Right atrium auricular region (tissue), 2 donors: ENCODE results near the gene STRA6. TPM values are rescaled to one million over a fixed set of nuclear protein-coding genes. Genes with fewer than 3 reads are reported as not detected.
A peak's percentile ranks its signal among the peaks of the same experiment; 100 is the strongest.

Source experiments
- DNase-seq: peaks from one replicate; pipeline ENCODE4 v3.0.0-alpha.2; 2019; ENCODE audit warnings: low spot score
- H3K27ac ChIP-seq, 2 donors: fragments of 200-600 bp; sonication (generic); 1 replicate in 1 of 2; 2 replicates in 1 of 2; pipeline ENCODE4 v1.5.1; 2016 to 2019
- H3K27me3 ChIP-seq, 2 donors: fragments of 200-600 bp; sonication (generic); one replicate each; pipeline versions ENCODE4 v1.5.1 to v1.6.0; 2017 to 2019
- H3K36me3 ChIP-seq: fragments of 200-600 bp; sonication (generic); one replicate; pipeline ENCODE4 v1.5.1; 2016
- H3K4me1 ChIP-seq, 2 donors: fragments of 200-600 bp; sonication (generic); one replicate each; pipeline versions ENCODE4 v1.5.1 to v1.6.0; 2017 to 2019
- H3K4me3 ChIP-seq, 2 donors: fragments of 200-600 bp; sonication (generic); 1 replicate in 1 of 2; 2 replicates in 1 of 2; pipeline ENCODE4 v1.5.1; 2017 to 2019; ENCODE audit warnings: mild to moderate bottlenecking in 1 of 2, moderate library complexity in 1 of 2
- H3K9me3 ChIP-seq, 2 donors: fragments of 200-600 bp; sonication (generic); one replicate each; pipeline ENCODE4 v1.5.1; 2019
- CTCF ChIP-seq, 2 donors: fragments of 200-600 bp; sonication (generic); IDR thresholded peaks; one replicate each; pipeline ENCODE4 v1.5.1; 2019; ENCODE audit warnings: antibody characterized with exemption in 2 of 2
- total RNA-seq, 2 donors: library from RNA; depleted of rRNA; stranded (reverse); fragments of >200 nt; gene quantifications; one replicate each; pipeline ENCODE4 v1.1.0, GENCODE V29; 2016

The STRA6 gene
- total RNA-seq: under 1 TPM; 0.22 to 0.55 TPM

- Histone ChIP-seq H3K27ac (no peak within 1 kb of the TSS), H3K9me3 (no peaks in the 10 kb centered on the region), H3K36me3 (no peaks in the 10 kb centered on the region), H3K4me3 (no peak within 1 kb of the TSS), H3K27me3 (no peaks in the 10 kb centered on the region), H3K4me1 (peaks cover 0 to 46% of the 10 kb centered on the region in 2 donors)
- DNase-seq: no peak
- no peak for TF ChIP-seq CTCF (IDR thresholded peaks at IDR 0.05)
Measured at GRCh38 chr15:74202452-74203401, at the start of gene STRA6. STRA6 (minus strand) TSS chr15:74202787; CDS start chr15:74202267, 520 bp downstream.

- Histone ChIP-seq H3K9me3 (no peaks in the 10 kb centered on the region), H3K4me1 (peaks cover 0 to 33% of the 10 kb centered on the region in 2 donors), H3K27ac (peak overlapping the region; percentile 53 to 75), H3K4me3 (no peak overlapping the region), H3K36me3 (no peaks in the 10 kb centered on the region), H3K27me3 (no peaks in the 10 kb centered on the region)
- TF ChIP-seq CTCF (IDR thresholded peaks at IDR 0.05): no peak
- DNase-seq: no peak
Measured at GRCh38 chr15:74252291-74252690, 49.7 kb upstream of the STRA6 start.

- H3K27ac ChIP-seq: peak overlapping the region; percentile 53 to 75
- no peaks in the 10 kb centered on the region for H3K27me3 ChIP-seq
- no peak for TF ChIP-seq CTCF (IDR thresholded peaks at IDR 0.05)
- H3K36me3 ChIP-seq: no peaks in the 10 kb centered on the region
- peak; percentile 75 for DNase-seq
- no peaks in the 10 kb centered on the region for H3K9me3 ChIP-seq
- H3K4me3 ChIP-seq: no peak overlapping the region
- H3K4me1 ChIP-seq: peaks cover 0 to 33% of the 10 kb centered on the region in 2 donors
Measured at GRCh38 chr15:74251131-74251811, 48.7 kb upstream of the STRA6 start.

- Histone ChIP-seq H3K36me3 (no peaks in the 10 kb centered on the region), H3K4me3 (no peak overlapping the region), H3K27me3 (no peaks in the 10 kb centered on the region), H3K9me3 (no peaks in the 10 kb centered on the region), H3K4me1 (peaks cover 0 to 39% of the 10 kb centered on the region in 2 donors), H3K27ac (peak overlapping the region; percentile 53 to 75)
- DNase-seq: no peak
- TF ChIP-seq CTCF (IDR thresholded peaks at IDR 0.05): no peak
Measured at GRCh38 chr15:74250266-74250665, 47.7 kb upstream of the STRA6 start.

GRCh38 chr15:74245342-74245931 lies 42.9 kb upstream of the STRA6 start:
- no peaks in the 10 kb centered on the region for H3K9me3 ChIP-seq
- no peak for TF ChIP-seq CTCF (IDR thresholded peaks at IDR 0.05)
- no peak overlapping the region for H3K27ac ChIP-seq
- no peaks in the 10 kb centered on the region for H3K36me3 ChIP-seq
- H3K4me3 ChIP-seq: peak overlapping the region in 1 of 2 donors; percentile 20
- DNase-seq: no peak
- no peaks in the 10 kb centered on the region for H3K27me3 ChIP-seq
- H3K4me1 ChIP-seq: peaks cover 0 to 40% of the 10 kb centered on the region in 2 donors
